PC-3 (cell line): ENCODE results near the gene DNAH2. TPM values are rescaled to one million over a fixed set of nuclear protein-coding genes. Genes with fewer than 3 reads are reported as not detected.

Experiments used
- ATAC-seq: fragments of 200-7000 bp; cut with Tn5 transposase; 2 replicates; pipeline ENCODE4 v1.9.1; 2020; ENCODE audit warnings: mild to moderate bottlenecking, moderate library complexity
- BruUV-seq: library from RNA; stranded (reverse); fragments of 400-500 nt; replicated peaks from 2 replicates; lab custom pipeline; 2021; lab: Mats Ljungman, UMichigan
- CTCF ChIA-PET: fragments of 300-600 bp; sonication (Branson Sonifier 250); formaldehyde crosslinking; loops from one replicate; lab custom pipeline; 2022; ENCODE audit warnings: antibody characterized with exemption; lab: Charles Lee
- POLR2A ChIA-PET: fragments of 300-600 bp; sonication (Branson Sonifier 250); formaldehyde crosslinking; loops from one replicate; lab custom pipeline; 2022; ENCODE audit warnings: antibody characterized with exemption; ENCODE audit not compliant: unreplicated experiment; lab: Charles Lee
- DNase-seq: peaks from one replicate; pipeline ENCODE4 v3.0.0-alpha.2; 2015
- H2AFZ ChIP-seq: fragments of 300-600 bp; sonication (generic); 2 replicates; pipeline ENCODE4 v1.6.0; 2016; ENCODE audit warnings: antibody characterized with exemption, low read length
- H3F3A ChIP-seq: fragments of 300-600 bp; sonication (generic); one replicate; pipeline ENCODE4 v1.6.0; 2017; ENCODE audit warnings: antibody characterized with exemption, low read length, control low read depth, mild to moderate bottlenecking; ENCODE audit not compliant: unreplicated experiment
- H3K27ac ChIP-seq: fragments of 300-600 bp; sonication (generic); 2 replicates; pipeline ENCODE4 v1.5.1; 2016; ENCODE audit warnings: mild to moderate bottlenecking, low read length
- H3K27me3 ChIP-seq: fragments of 300-600 bp; sonication (generic); 2 replicates; pipeline ENCODE4 v1.6.1; 2016; ENCODE audit warnings: low read length, mixed read lengths
- H3K36me3 ChIP-seq: fragments of 300-600 bp; sonication (generic); 2 replicates; pipeline ENCODE4 v1.6.1; 2016; ENCODE audit warnings: low read depth, mixed run types, low read length, mixed read lengths
- H3K4me1 ChIP-seq: fragments of 300-600 bp; sonication (generic); 2 replicates; pipeline ENCODE4 v1.5.1; 2016; ENCODE audit warnings: low read length; ENCODE audit not compliant: insufficient read depth
- H3K4me2 ChIP-seq: fragments of 300-600 bp; sonication (generic); 2 replicates; pipeline ENCODE4 v1.6.0; 2016; ENCODE audit warnings: low read length
- H3K4me3 ChIP-seq: fragments of 300-600 bp; sonication (generic); 2 replicates; pipeline ENCODE4 v1.5.1; 2016; ENCODE audit warnings: mild to moderate bottlenecking, low read length, mixed read lengths
- H3K79me2 ChIP-seq: fragments of 300-600 bp; sonication (generic); 2 replicates; pipeline ENCODE4 v1.6.1; 2017; ENCODE audit warnings: low read length, mixed read lengths
- H3K9ac ChIP-seq: fragments of 300-600 bp; sonication (generic); 2 replicates; pipeline ENCODE4 v1.6.0; 2016; ENCODE audit warnings: mild to moderate bottlenecking, low read length
- H3K9me2 ChIP-seq: fragments of 300-600 bp; sonication (generic); replicated peaks from 2 replicates; pipeline ENCODE4 v1.6.1; 2016; ENCODE audit warnings: mixed run types, low read length, mixed read lengths
- H3K9me3 ChIP-seq: fragments of 300-600 bp; sonication (generic); 2 replicates; pipeline ENCODE4 v1.6.1; 2016; ENCODE audit warnings: low read length, mixed read lengths
- H4K20me1 ChIP-seq: fragments of 300-600 bp; sonication (generic); 2 replicates; pipeline ENCODE4 v1.6.1; 2016; ENCODE audit warnings: low read length, mixed read lengths
- EZH2 ChIP-seq: fragments of 300-600 bp; sonication (generic); IDR thresholded peaks from one replicate; pipeline ENCODE4 v1.6.1; 2017; ENCODE audit warnings: antibody characterized with exemption, mild to moderate bottlenecking, low read length; ENCODE audit not compliant: unreplicated experiment
- EZH2phosphoT487 ChIP-seq: fragments of 300-600 bp; sonication (generic); IDR thresholded peaks from 2 replicates; pipeline ENCODE4 v1.6.1; 2018; ENCODE audit warnings: mild to moderate bottlenecking, antibody characterized with exemption, low read length, borderline replicate concordance
- intact Hi-C: fragments of 100-400 bp; cut with micrococcal nuclease; formaldehyde crosslinking; loops from 2 replicates; pipeline ENCODE4 v1.9.0; 2023
- total RNA-seq: library from RNA; depleted of rRNA; stranded (reverse); fragments of >200 nt; gene quantifications from 2 replicates; pipeline ENCODE4 v1.2.3, GENCODE V29; 2014
- TF ChIP-seq, protein P1 (sequence below): fragments of 300-600 bp; sonication (generic); conservative IDR thresholded peaks from 2 replicates; pipeline ENCODE4 v1.5.1; 2017; ENCODE audit warnings: antibody characterized with exemption, low read depth, mild to moderate bottlenecking, low read length

The DNAH2 gene
- total RNA-seq, 1 experiment from 2014 or later, result 0.62 TPM

- CTCF ChIA-PET, result interaction anchor here (0.6 kb wide), 1 partner anchor 61 kb away, joined by 3 read pairs; no protein-coding TSS in a partner anchor
- Histone ChIP-seq H3K4me2 (peak overlapping the region; percentile 88), H3F3A (no peaks in the 10 kb centered on the region), H2AFZ (no peak overlapping the region), H3K4me1 (peaks cover 31% of the 10 kb centered on the region), H3K9ac (peak overlapping the region; percentile 100), H4K20me1 (no peaks in the 10 kb centered on the region), H3K4me3 (peak overlapping the region; percentile 84), H3K27ac (peak overlapping the region; percentile 98), H3K79me2 (peaks cover 43% of the 10 kb centered on the region), H3K9me2 (no peaks in the 10 kb centered on the region), H3K36me3 (no peaks in the 10 kb centered on the region; the same call in 1 of the 2 replicates), H3K27me3 (no peaks in the 10 kb centered on the region), H3K9me3 (no peaks in the 10 kb centered on the region)
- POLR2A ChIA-PET, result no interaction called here
- peak; percentile 83 for DNase-seq
- ATAC-seq, result peak; percentile 31
- BruUV-seq, result no TSS peak
- intact Hi-C loops, result loop anchor here (2.0 to 5.0 kb wide), 2 partner anchors 14 to 100 kb away; partner anchors contain the start of gene NAA38
- TF ChIP-seq, protein P1, sequence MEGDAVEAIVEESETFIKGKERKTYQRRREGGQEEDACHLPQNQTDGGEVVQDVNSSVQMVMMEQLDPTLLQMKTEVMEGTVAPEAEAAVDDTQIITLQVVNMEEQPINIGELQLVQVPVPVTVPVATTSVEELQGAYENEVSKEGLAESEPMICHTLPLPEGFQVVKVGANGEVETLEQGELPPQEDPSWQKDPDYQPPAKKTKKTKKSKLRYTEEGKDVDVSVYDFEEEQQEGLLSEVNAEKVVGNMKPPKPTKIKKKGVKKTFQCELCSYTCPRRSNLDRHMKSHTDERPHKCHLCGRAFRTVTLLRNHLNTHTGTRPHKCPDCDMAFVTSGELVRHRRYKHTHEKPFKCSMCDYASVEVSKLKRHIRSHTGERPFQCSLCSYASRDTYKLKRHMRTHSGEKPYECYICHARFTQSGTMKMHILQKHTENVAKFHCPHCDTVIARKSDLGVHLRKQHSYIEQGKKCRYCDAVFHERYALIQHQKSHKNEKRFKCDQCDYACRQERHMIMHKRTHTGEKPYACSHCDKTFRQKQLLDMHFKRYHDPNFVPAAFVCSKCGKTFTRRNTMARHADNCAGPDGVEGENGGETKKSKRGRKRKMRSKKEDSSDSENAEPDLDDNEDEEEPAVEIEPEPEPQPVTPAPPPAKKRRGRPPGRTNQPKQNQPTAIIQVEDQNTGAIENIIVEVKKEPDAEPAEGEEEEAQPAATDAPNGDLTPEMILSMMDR, result no peak
Observed at GRCh38 chr17:7842380-7843256, 125.1 kb downstream of the DNAH2 start.

DNA sequence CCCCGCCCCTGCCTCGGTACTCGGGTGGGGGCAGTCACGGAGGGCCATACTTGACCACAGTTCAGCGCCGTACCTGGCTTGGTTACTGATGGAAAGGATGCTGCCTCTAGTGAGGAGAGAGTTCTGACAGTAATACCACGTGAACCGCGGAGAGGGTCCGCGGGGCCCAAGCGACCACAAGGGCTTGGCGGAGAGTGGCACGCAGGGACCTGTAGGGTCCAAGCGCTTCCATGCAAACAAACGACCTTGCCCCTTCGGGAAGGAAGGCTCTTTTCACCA lies 125.7 kb downstream of the DNAH2 start:
- H3K9me2 ChIP-seq, result no peaks in the 10 kb centered on the region
- TF ChIP-seq EZH2, result no peak
- TF ChIP-seq, protein P1, result no peak
- TF ChIP-seq EZH2phosphoT487, result no peak
- H3K9me3 ChIP-seq, result no peaks in the 10 kb centered on the region
- H3K27me3 ChIP-seq, result no peaks in the 10 kb centered on the region
- H3K36me3 ChIP-seq, result no peaks in the 10 kb centered on the region; the same call in 1 of the 2 replicates
- peak overlapping the region; percentile 84 for H3K4me3 ChIP-seq
- intact Hi-C loops, result loop anchor here (2.0 to 5.0 kb wide), 2 partner anchors 14 to 101 kb away; partner anchors contain the start of gene NAA38
- ChIA-PET POLR2A (no interaction called here), CTCF (interaction anchor here (0.6 kb wide), 1 partner anchor 61 kb away, joined by 3 read pairs; no protein-coding TSS in a partner anchor)
- ATAC-seq (no peak), DNase-seq (no peak)
- H2AFZ ChIP-seq, result no peak overlapping the region
- H3K4me2 ChIP-seq, result peak overlapping the region; percentile 88
- no peaks in the 10 kb centered on the region for H3F3A ChIP-seq
- BruUV-seq, result TSS peak; percentile 85
- H4K20me1 ChIP-seq, result no peaks in the 10 kb centered on the region
- H3K4me1 ChIP-seq, result peaks cover 29% of the 10 kb centered on the region
- H3K27ac ChIP-seq, result peak overlapping the region; percentile 98
- H3K79me2 ChIP-seq, result peaks cover 43% of the 10 kb centered on the region
- peak overlapping the region; percentile 100 for H3K9ac ChIP-seq
